ENCODE data around the gene FLYWCH2. TPM values are rescaled to one million over a fixed set of nuclear protein-coding genes. Genes with fewer than 3 reads are reported as not detected.

Gene FLYWCH2
- total and polyA plus RNA-seq, 2 of the 13 experiments (the other 11 are each of a cell fraction or from before 2014, with no cell fraction given): 16.9 to 19.8 TPM

DNA sequence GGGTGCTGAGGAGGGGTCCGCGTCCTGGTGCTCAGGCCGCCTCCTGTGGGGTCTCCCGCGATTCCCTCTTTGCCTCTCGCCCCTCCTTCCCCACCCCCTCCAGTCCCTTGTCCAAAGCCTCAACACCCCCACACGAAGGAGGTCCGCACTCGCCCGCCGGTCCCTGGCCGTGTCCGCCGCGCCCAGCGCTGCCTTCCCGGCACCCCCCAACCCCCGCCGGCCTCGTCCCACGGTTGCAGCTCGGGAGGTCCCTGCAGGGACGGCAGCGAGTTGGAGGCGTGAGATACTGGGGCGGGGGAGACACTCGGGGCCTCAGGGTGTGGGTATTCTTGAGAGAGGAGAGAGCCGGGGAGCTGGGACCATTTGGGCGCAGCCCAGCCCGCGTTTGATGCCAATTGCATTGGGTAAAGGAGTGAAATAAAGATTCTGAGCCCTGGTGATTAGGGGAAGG is 468 bp downstream of the FLYWCH2 start (continued):
- TF ChIP-seq ZFP82 (CRISPR knock-in tag; IDR thresholded peaks at IDR 0.05; ENCODE audit: borderline replicate concordance) (no peak), ELF1 (CRISPR knock-in tag; IDR thresholded peaks at IDR 0.05) (no peak), RBFOX2 (IDR thresholded peaks at IDR 0.05; ENCODE audit: low read depth, low read length) (no peak), ZMYM2 (CRISPR knock-in tag; IDR thresholded peaks at IDR 0.05) (no peak), ZNF616 (CRISPR knock-in tag; IDR thresholded peaks at IDR 0.05; ENCODE audit: low read depth) (no peak), KLF12 (CRISPR knock-in tag; IDR thresholded peaks at IDR 0.05; ENCODE audit: borderline replicate concordance) (no peak), ZNF253 (CRISPR knock-in tag; IDR thresholded peaks at IDR 0.05; ENCODE audit: borderline replicate concordance) (no peak), TARDBP (CRISPR knock-in tag; IDR thresholded peaks at IDR 0.05) (no peak; the same call in 1 of the 2 replicates), NCOA1 (CRISPR knock-in tag; IDR thresholded peaks at IDR 0.05) (no peak; the same call in 1 of the 2 replicates), FOXA1 (IDR thresholded peaks at IDR 0.05) (no peak), FOXA1 (CRISPR knock-in tag; IDR thresholded peaks at IDR 0.05) (no peak), TOE1 (CRISPR knock-in tag; IDR thresholded peaks at IDR 0.05) (no peak), CREB3 (CRISPR knock-in tag; IDR thresholded peaks at IDR 0.05) (no peak), ZNF775 (CRISPR knock-in tag; IDR thresholded peaks at IDR 0.05; ENCODE audit: borderline replicate concordance) (no peak), SAFB2 (CRISPR knock-in tag; IDR thresholded peaks at IDR 0.05; ENCODE audit: borderline replicate concordance, low read depth) (no peak), ATM (IDR thresholded peaks at IDR 0.05; ENCODE audit: borderline replicate concordance) (no peak)
- TF ChIP-seq, protein P1, sequence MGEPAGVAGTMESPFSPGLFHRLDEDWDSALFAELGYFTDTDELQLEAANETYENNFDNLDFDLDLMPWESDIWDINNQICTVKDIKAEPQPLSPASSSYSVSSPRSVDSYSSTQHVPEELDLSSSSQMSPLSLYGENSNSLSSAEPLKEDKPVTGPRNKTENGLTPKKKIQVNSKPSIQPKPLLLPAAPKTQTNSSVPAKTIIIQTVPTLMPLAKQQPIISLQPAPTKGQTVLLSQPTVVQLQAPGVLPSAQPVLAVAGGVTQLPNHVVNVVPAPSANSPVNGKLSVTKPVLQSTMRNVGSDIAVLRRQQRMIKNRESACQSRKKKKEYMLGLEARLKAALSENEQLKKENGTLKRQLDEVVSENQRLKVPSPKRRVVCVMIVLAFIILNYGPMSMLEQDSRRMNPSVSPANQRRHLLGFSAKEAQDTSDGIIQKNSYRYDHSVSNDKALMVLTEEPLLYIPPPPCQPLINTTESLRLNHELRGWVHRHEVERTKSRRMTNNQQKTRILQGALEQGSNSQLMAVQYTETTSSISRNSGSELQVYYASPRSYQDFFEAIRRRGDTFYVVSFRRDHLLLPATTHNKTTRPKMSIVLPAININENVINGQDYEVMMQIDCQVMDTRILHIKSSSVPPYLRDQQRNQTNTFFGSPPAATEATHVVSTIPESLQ (CRISPR knock-in tag; conservative IDR thresholded peaks at IDR 0.05): no peak
- TF ChIP-seq, protein P2, sequence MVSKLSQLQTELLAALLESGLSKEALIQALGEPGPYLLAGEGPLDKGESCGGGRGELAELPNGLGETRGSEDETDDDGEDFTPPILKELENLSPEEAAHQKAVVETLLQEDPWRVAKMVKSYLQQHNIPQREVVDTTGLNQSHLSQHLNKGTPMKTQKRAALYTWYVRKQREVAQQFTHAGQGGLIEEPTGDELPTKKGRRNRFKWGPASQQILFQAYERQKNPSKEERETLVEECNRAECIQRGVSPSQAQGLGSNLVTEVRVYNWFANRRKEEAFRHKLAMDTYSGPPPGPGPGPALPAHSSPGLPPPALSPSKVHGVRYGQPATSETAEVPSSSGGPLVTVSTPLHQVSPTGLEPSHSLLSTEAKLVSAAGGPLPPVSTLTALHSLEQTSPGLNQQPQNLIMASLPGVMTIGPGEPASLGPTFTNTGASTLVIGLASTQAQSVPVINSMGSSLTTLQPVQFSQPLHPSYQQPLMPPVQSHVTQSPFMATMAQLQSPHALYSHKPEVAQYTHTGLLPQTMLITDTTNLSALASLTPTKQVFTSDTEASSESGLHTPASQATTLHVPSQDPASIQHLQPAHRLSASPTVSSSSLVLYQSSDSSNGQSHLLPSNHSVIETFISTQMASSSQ (IDR thresholded peaks at IDR 0.05; ENCODE audit: low read depth): no peak
- TF ChIP-seq, protein P2 (CRISPR knock-in tag; IDR thresholded peaks at IDR 0.05; ENCODE audit: borderline replicate concordance): no peak
- TF ChIP-seq, protein P3, sequence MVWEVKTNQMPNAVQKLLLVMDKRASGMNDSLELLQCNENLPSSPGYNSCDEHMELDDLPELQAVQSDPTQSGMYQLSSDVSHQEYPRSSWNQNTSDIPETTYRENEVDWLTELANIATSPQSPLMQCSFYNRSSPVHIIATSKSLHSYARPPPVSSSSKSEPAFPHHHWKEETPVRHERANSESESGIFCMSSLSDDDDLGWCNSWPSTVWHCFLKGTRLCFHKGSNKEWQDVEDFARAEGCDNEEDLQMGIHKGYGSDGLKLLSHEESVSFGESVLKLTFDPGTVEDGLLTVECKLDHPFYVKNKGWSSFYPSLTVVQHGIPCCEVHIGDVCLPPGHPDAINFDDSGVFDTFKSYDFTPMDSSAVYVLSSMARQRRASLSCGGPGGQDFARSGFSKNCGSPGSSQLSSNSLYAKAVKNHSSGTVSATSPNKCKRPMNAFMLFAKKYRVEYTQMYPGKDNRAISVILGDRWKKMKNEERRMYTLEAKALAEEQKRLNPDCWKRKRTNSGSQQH (CRISPR knock-in tag; IDR thresholded peaks at IDR 0.05; ENCODE audit: low read depth): no peak
- TF ChIP-seq, protein P4, sequence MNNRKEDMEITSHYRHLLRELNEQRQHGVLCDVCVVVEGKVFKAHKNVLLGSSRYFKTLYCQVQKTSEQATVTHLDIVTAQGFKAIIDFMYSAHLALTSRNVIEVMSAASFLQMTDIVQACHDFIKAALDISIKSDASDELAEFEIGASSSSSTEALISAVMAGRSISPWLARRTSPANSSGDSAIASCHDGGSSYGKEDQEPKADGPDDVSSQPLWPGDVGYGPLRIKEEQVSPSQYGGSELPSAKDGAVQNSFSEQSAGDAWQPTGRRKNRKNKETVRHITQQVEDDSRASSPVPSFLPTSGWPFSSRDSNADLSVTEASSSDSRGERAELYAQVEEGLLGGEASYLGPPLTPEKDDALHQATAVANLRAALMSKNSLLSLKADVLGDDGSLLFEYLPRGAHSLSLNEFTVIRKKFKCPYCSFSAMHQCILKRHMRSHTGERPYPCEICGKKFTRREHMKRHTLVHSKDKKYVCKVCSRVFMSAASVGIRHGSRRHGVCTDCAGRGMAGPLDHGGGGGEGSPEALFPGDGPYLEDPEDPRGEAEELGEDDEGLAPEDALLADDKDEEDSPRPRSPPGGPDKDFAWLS (CRISPR knock-in tag; IDR thresholded peaks at IDR 0.05; ENCODE audit: borderline replicate concordance): 0 out of 2 replicates have a peak, but pooled peaks have one; percentile 24

Measured in HepG2 (cell line).